Measurements from ENCODE around the gene PHOX2B. TPM values are rescaled to one million over a fixed set of nuclear protein-coding genes. Genes with fewer than 3 reads are reported as not detected.

PHOX2B gene
- polyA plus RNA-seq, 1 of the 3 experiments (the other 2 are of a cell fraction) = 0.95 TPM

- 14% methylated on average over 16 of the region's 54 CpGs for WGBS (ENCODE audit: low lambda C conversion rate)
- Histone ChIP-seq H3K79me2 (ENCODE audit: insufficient read depth) (no peaks in the 10 kb centered on the region), H3K4me2 (no peak overlapping the region), H3K9me3 (no peaks in the 10 kb centered on the region), H3F3A (replicated peaks; ENCODE audit: insufficient read depth) (no peaks in the 10 kb centered on the region), H3K36me3 (replicated peaks in 1 of 2; ENCODE audit: control insufficient read depth in 1 of 2, insufficient read depth in 2 of 2, low read length in 1 of 2) (peaks cover 0 to 4% of the 10 kb centered on the region in 2 experiments), H4K20me1 (ENCODE audit: insufficient read depth) (no peaks in the 10 kb centered on the region), H2AFZ (ENCODE audit: low read depth) (no peak overlapping the region), H3K27me3 (ENCODE audit: insufficient read depth) (peaks cover 61% of the 10 kb centered on the region), H3K27ac (ENCODE audit: low read depth in 2 of 2, low read length in 1 of 2) (peak overlapping the region in 1 of 2 experiments; percentile 100; a peak in 2 of 4 replicates), H3K9ac (no peak overlapping the region), H3K4me1 (ENCODE audit: control insufficient read depth in 1 of 2, insufficient read depth in 2 of 2, low read depth in 1 of 2, low read length in 1 of 2) (peaks cover 0 to 14% of the 10 kb centered on the region in 2 experiments; a peak in 2 of 4 replicates), H3K9me2 (no peaks in the 10 kb centered on the region), H3K4me3 (ENCODE audit: low read depth in 2 of 2, low read length in 1 of 2) (peak overlapping the region in 1 of 2 experiments; percentile 56; a peak in 2 of 4 replicates)
- POLR2A ChIA-PET = interaction anchor here (6.3 kb wide), 2 partner anchors 115 to 136 kb away, joined by 288 to 461 read pairs; no protein-coding TSS in a partner anchor
- CTCF ChIA-PET = interaction anchor here (0.7 to 4.5 kb wide), 6 partner anchors 48 to 143 kb away, joined by 3 to 25 read pairs (median 3); no protein-coding TSS in a partner anchor
- TF ChIP-seq RFX5 (IDR thresholded peaks at IDR 0.05; ENCODE audit: low read length) (no peak), RAD21 (IDR thresholded peaks at IDR 0.05; ENCODE audit: low read length) (0 out of 2 replicates have a peak, but pooled peaks have one; percentile 14)
- peak; percentile 56 for DNase-seq
Measured at GRCh38 chr4:41745292-41746024, 3.1 kb downstream of the PHOX2B start.

GRCh38 chr4:41744572-41745291 is 3.8 kb downstream of the PHOX2B start:
- peaks cover 0 to 4% of the 10 kb centered on the region in 2 experiments for H3K36me3 ChIP-seq (replicated peaks in 1 of 2; ENCODE audit: control insufficient read depth in 1 of 2, insufficient read depth in 2 of 2, low read length in 1 of 2)
- H3K9me2 ChIP-seq = no peaks in the 10 kb centered on the region
- peak overlapping the region in 1 of 2 experiments; percentile 56; a peak in 2 of 4 replicates for H3K4me3 ChIP-seq (ENCODE audit: low read depth in 2 of 2, low read length in 1 of 2)
- no peak overlapping the region for H3K4me2 ChIP-seq
- CTCF ChIA-PET = interaction anchor here (0.9 kb wide), 1 partner anchor 47 kb away, joined by 3 read pairs; no protein-coding TSS in a partner anchor
- peak overlapping the region in 1 of 2 experiments; percentile 100; a peak in 2 of 4 replicates for H3K27ac ChIP-seq (ENCODE audit: low read depth in 2 of 2, low read length in 1 of 2)
- H3K9me3 ChIP-seq = no peaks in the 10 kb centered on the region
- no peak overlapping the region for H3K9ac ChIP-seq
- H3F3A ChIP-seq (replicated peaks; ENCODE audit: insufficient read depth) = no peaks in the 10 kb centered on the region
- no peaks in the 10 kb centered on the region for H4K20me1 ChIP-seq (ENCODE audit: insufficient read depth)
- no peak for DNase-seq
- WGBS (ENCODE audit: low lambda C conversion rate) = 20% methylated on average over 22 of the region's 33 CpGs
- H3K79me2 ChIP-seq (ENCODE audit: insufficient read depth) = no peaks in the 10 kb centered on the region
- POLR2A ChIA-PET = interaction anchor here (6.3 kb wide), 2 partner anchors 116 to 136 kb away, joined by 288 to 461 read pairs; no protein-coding TSS in a partner anchor
- TF ChIP-seq GABPA (IDR thresholded peaks at IDR 0.05; ENCODE audit: low read depth) (no peak), POLR2AphosphoS5 (IDR thresholded peaks at IDR 0.05; ENCODE audit: low read depth, low read length) (no peak), CTCF (IDR thresholded peaks at IDR 0.05) (no peak), USF1 (IDR thresholded peaks at IDR 0.05; ENCODE audit: borderline replicate concordance, low read depth) (no peak)
- peaks cover 54% of the 10 kb centered on the region for H3K27me3 ChIP-seq (ENCODE audit: insufficient read depth)
- H2AFZ ChIP-seq (ENCODE audit: low read depth) = no peak overlapping the region
- peaks cover 0 to 16% of the 10 kb centered on the region in 2 experiments; a peak in 2 of 4 replicates for H3K4me1 ChIP-seq (ENCODE audit: control insufficient read depth in 1 of 2, insufficient read depth in 2 of 2, low read depth in 1 of 2, low read length in 1 of 2)

All from SK-N-SH (cell line).